Measurements from ENCODE around the gene XRCC5. TPM values are rescaled to one million over a fixed set of nuclear protein-coding genes. Genes with fewer than 3 reads are reported as not detected.

Gene XRCC5
- total RNA-seq, 1 donor from 2014 or later, result 284 TPM

GRCh38 chr2:216219861-216220260, 110.7 kb downstream of the XRCC5 start:
- TF ChIP-seq CTCF (IDR thresholded peaks at IDR 0.05; ENCODE audit: insufficient read depth, low read length, poor library complexity, severe bottlenecking), result no peak
- Histone ChIP-seq H3K36me3 (ENCODE audit: control insufficient read depth, insufficient read depth, low read length) (no peaks in the 10 kb centered on the region), H3K4me3 (ENCODE audit: low read depth, low read length) (no peak overlapping the region), H3K27me3 (ENCODE audit: control insufficient read depth, insufficient read depth, low read length) (no peaks in the 10 kb centered on the region)
- no peak for DNase-seq (ENCODE audit: low read depth)

- no peak for TF ChIP-seq CTCF (IDR thresholded peaks at IDR 0.05; ENCODE audit: insufficient read depth, low read length, poor library complexity, severe bottlenecking)
- H3K36me3 ChIP-seq (ENCODE audit: control insufficient read depth, insufficient read depth, low read length), result no peaks in the 10 kb centered on the region
- no peak for DNase-seq (ENCODE audit: low read depth)
- H3K27me3 ChIP-seq (ENCODE audit: control insufficient read depth, insufficient read depth, low read length), result no peaks in the 10 kb centered on the region
- no peak overlapping the region for H3K4me3 ChIP-seq (ENCODE audit: low read depth, low read length)
These were observed 111.8 kb downstream of the XRCC5 start for GRCh38 chr2:216220976-216221375.

GRCh38 chr2:216221811-216222210, 112.7 kb downstream of the XRCC5 start:
- DNase-seq (ENCODE audit: low read depth), result no peak
- no peak overlapping the region for H3K4me3 ChIP-seq (ENCODE audit: low read depth, low read length)
- TF ChIP-seq CTCF (IDR thresholded peaks at IDR 0.05; ENCODE audit: insufficient read depth, low read length, poor library complexity, severe bottlenecking), result no peak

GRCh38 chr2:216222650-216223352, 113.7 kb downstream of the XRCC5 start:
- no peaks in the 10 kb centered on the region for H3K36me3 ChIP-seq (ENCODE audit: control insufficient read depth, insufficient read depth, low read length)
- DNase-seq (ENCODE audit: low read depth), result no peak
- peak; percentile 14 for TF ChIP-seq CTCF (IDR thresholded peaks at IDR 0.05; ENCODE audit: insufficient read depth, low read length, poor library complexity, severe bottlenecking)
- no peaks in the 10 kb centered on the region for H3K27me3 ChIP-seq (ENCODE audit: control insufficient read depth, insufficient read depth, low read length)
- no peak overlapping the region for H3K4me3 ChIP-seq (ENCODE audit: low read depth, low read length)

More at GRCh38 chr2:216221811-216222210, 112.7 kb downstream of the XRCC5 start:
- Histone ChIP-seq H3K27me3 (ENCODE audit: control insufficient read depth, insufficient read depth, low read length) (no peaks in the 10 kb centered on the region), H3K36me3 (ENCODE audit: control insufficient read depth, insufficient read depth, low read length) (no peaks in the 10 kb centered on the region)

GRCh38 chr2:216224388-216224787, 115.2 kb downstream of the XRCC5 start:
- TF ChIP-seq CTCF (IDR thresholded peaks at IDR 0.05; ENCODE audit: insufficient read depth, low read length, poor library complexity, severe bottlenecking), result no peak
- H3K27me3 ChIP-seq (ENCODE audit: control insufficient read depth, insufficient read depth, low read length), result no peaks in the 10 kb centered on the region
- no peaks in the 10 kb centered on the region for H3K36me3 ChIP-seq (ENCODE audit: control insufficient read depth, insufficient read depth, low read length)

More at GRCh38 chr2:216224388-216224787, 115.2 kb downstream of the XRCC5 start:
- H3K4me3 ChIP-seq (ENCODE audit: low read depth, low read length), result no peak overlapping the region
- DNase-seq (ENCODE audit: low read depth), result no peak
